GM12892 (cell line): ENCODE results near the gene OR2H2.

Experiments used
- POLR2A ChIP-seq: IDR thresholded peaks from 2 replicates; pipeline ENCODE4 v1.6.1; 2011; ENCODE audit warnings: low read depth, low read length, control low read depth
- TAF1 ChIP-seq: IDR thresholded peaks from 2 replicates; pipeline ENCODE4 v1.6.1; 2011; ENCODE audit warnings: low read depth, mild to moderate bottlenecking, control low read depth, low read length, borderline replicate concordance

GRCh38 chr6:29603930-29604329 lies 19.0 kb downstream of the OR2H2 start:
- TF ChIP-seq POLR2A, result no peak
- no peak for TF ChIP-seq TAF1
